Measurements from ENCODE around the gene CARMIL1. TPM values are rescaled to one million over a fixed set of nuclear protein-coding genes. Genes with fewer than 3 reads are reported as not detected.

Gene CARMIL1
- total RNA-seq, 2 experiments from 2014 or later = 3.9 to 4.7 TPM

- Histone ChIP-seq H3K36me3 (ENCODE audit: insufficient read depth, low read length) (no peaks in the 10 kb centered on the region), H3K9me3 (ENCODE audit: control insufficient read depth in 1 of 2, insufficient read depth in 1 of 2, low read length in 2 of 2) (no peaks in the 10 kb centered on the region), H3K4me3 (ENCODE audit: low read length) (no peak overlapping the region), H3K27me3 (ENCODE audit: control insufficient read depth in 1 of 2, insufficient read depth in 2 of 2, low read length in 2 of 2) (no peaks in the 10 kb centered on the region), H3K27ac (ENCODE audit: low read depth in 1 of 2, low read length in 2 of 2) (no peak overlapping the region), H3K4me1 (ENCODE audit: insufficient read depth, low read length) (no peaks in the 10 kb centered on the region)
- intact Hi-C loops (cut with DNase I, micrococcal nuclease) = no loop called here
- peak in 2 of 14 experiments; percentile 17 to 23 for DNase-seq
- POLR2A ChIA-PET = no interaction called here
- Mint-ChIP-seq H3K9me3 (no peaks in the 10 kb centered on the region), H3K4me3 (no peak overlapping the region), H3K36me3 (ENCODE audit: low read depth) (peaks cover 7% of the 10 kb centered on the region), H3K27ac (no peak overlapping the region), H3K27me3 (no peaks in the 10 kb centered on the region), H3K4me1 (ENCODE audit: low read depth) (no peaks in the 10 kb centered on the region)
- no peak for ATAC-seq (ENCODE audit: poor library complexity)
- CTCF ChIA-PET = interaction anchor here (0.7 kb wide), 1 partner anchor 116 kb away, joined by 3 read pairs; no protein-coding TSS in a partner anchor
- TF ChIP-seq CTCF (IDR thresholded peaks at IDR 0.05) = no peak
These were observed 184.3 kb downstream of the CARMIL1 start for GRCh38 chr6:25463441-25463840.

- no peaks in the 10 kb centered on the region for H3K9me3 ChIP-seq (ENCODE audit: control insufficient read depth in 1 of 2, insufficient read depth in 1 of 2, low read length in 2 of 2)
- no peak for ATAC-seq (ENCODE audit: poor library complexity)
- H3K4me1 ChIP-seq (ENCODE audit: insufficient read depth, low read length) = no peaks in the 10 kb centered on the region
- H3K27ac ChIP-seq (ENCODE audit: low read depth in 1 of 2, low read length in 2 of 2) = no peak overlapping the region
- ChIA-PET POLR2A (no interaction called here), CTCF (interaction anchor here (0.7 kb wide), 2 partner anchors 115 to 123 kb away, joined by 3 read pairs; no protein-coding TSS in a partner anchor)
- H3K27ac Mint-ChIP-seq = no peak overlapping the region
- H3K4me1 Mint-ChIP-seq (ENCODE audit: low read depth) = no peaks in the 10 kb centered on the region
- no peaks in the 10 kb centered on the region for H3K9me3 Mint-ChIP-seq
- no peaks in the 10 kb centered on the region for H3K27me3 ChIP-seq (ENCODE audit: control insufficient read depth in 1 of 2, insufficient read depth in 2 of 2, low read length in 2 of 2)
- no peak for DNase-seq
- intact Hi-C loops (cut with DNase I, micrococcal nuclease) = no loop called here
- H3K4me3 Mint-ChIP-seq = no peak overlapping the region
- H3K4me3 ChIP-seq (ENCODE audit: low read length) = no peak overlapping the region
- TF ChIP-seq CTCF (IDR thresholded peaks at IDR 0.05) = no peak
- H3K27me3 Mint-ChIP-seq = no peaks in the 10 kb centered on the region
- H3K36me3 ChIP-seq (ENCODE audit: insufficient read depth, low read length) = no peaks in the 10 kb centered on the region
- peaks cover 7% of the 10 kb centered on the region for H3K36me3 Mint-ChIP-seq (ENCODE audit: low read depth)
These were observed 185.1 kb downstream of the CARMIL1 start for GRCh38 chr6:25464225-25464624.

GRCh38 chr6:25465941-25466340 is 186.8 kb downstream of the CARMIL1 start:
- Mint-ChIP-seq H3K9me3 (no peaks in the 10 kb centered on the region), H3K4me3 (no peak overlapping the region), H3K27me3 (no peaks in the 10 kb centered on the region), H3K27ac (no peak overlapping the region), H3K36me3 (ENCODE audit: low read depth) (peaks cover 7% of the 10 kb centered on the region), H3K4me1 (ENCODE audit: low read depth) (no peaks in the 10 kb centered on the region)
- ATAC-seq (ENCODE audit: poor library complexity) (no peak), DNase-seq (no peak)
- Histone ChIP-seq H3K4me3 (ENCODE audit: low read length) (no peak overlapping the region), H3K36me3 (ENCODE audit: insufficient read depth, low read length) (no peaks in the 10 kb centered on the region), H3K27me3 (ENCODE audit: control insufficient read depth in 1 of 2, insufficient read depth in 2 of 2, low read length in 2 of 2) (no peaks in the 10 kb centered on the region), H3K27ac (ENCODE audit: low read depth in 1 of 2, low read length in 2 of 2) (no peak overlapping the region), H3K9me3 (ENCODE audit: control insufficient read depth in 1 of 2, insufficient read depth in 1 of 2, low read length in 2 of 2) (no peaks in the 10 kb centered on the region), H3K4me1 (ENCODE audit: insufficient read depth, low read length) (no peaks in the 10 kb centered on the region)
- CTCF ChIA-PET = interaction anchor here (1.4 kb wide), 1 partner anchor 242 kb away, joined by 3 read pairs; no protein-coding TSS in a partner anchor
- TF ChIP-seq CTCF (IDR thresholded peaks at IDR 0.05) = no peak
- POLR2A ChIA-PET = no interaction called here
- intact Hi-C loops (cut with DNase I, micrococcal nuclease) = no loop called here

Measured in CD4-positive, alpha-beta T cell (primary cell).